Activated naive CD8-positive, alpha-beta T cell treated with anti-CD3 and anti-CD28 coated beads, Interleukin-2, amount 50 U/mL, for 16 hours (primary cell): ENCODE results near the gene SLC35F2.

Source experiments
- DNase-seq: peaks from one replicate; pipeline ENCODE4 v3.0.0-alpha.2; 2020; ENCODE audit warnings: low read depth, low spot score

Gene SLC35F2

DNA sequence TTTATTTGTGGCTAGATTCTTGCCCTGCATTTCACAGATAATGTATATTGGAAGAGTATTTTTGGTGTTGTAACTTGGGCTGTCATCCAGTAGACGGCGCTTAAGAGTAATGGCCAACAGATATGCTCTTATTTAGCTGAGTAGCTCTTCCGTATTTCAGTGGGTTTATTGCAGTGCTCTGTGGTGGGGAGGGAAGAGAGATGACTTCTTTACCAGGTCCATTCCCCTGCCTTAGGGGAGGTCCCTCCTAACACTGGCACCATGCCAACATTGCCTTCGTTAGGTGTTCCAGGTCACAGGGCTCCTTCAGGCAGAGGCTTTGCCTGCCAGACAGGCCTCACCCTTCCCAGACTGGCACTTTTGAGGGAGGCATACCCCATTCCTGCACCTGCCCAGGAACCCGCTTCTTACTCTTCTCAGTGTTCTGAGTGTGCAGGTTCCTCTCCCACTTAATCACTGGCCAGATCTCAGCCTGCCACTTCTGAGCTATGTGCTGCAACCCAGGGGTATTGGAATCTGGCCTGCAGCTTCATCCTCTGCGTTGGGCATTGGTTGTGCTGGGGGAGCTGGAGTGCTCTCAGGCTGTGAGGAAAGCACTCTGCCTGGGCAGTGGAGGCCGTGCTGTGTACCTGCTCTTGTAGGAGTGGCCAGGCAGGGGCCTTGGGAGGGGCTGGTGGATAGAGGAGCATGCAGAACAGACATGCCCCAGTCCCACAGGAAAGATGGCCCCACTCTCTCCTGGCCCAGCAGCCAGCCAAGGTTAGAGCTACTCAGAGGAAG, 117.4 kb downstream of the SLC35F2 start:
- no peak for DNase-seq
